Activated CD8-positive, alpha-beta T cell treated with anti-CD3 and anti-CD28 coated beads for 36 hours (primary cell): ENCODE measurements around the gene SPP2. TPM values are rescaled to one million over a fixed set of nuclear protein-coding genes. Genes with fewer than 3 reads are reported as not detected.
A peak's percentile ranks its signal among the peaks of the same experiment; 100 is the strongest.

ENCODE experiments used
- ATAC-seq: fragments of 200-7000 bp; cut with Tn5 transposase; one replicate; pipeline ENCODE4 v1.10.0; 2021; ENCODE audit warnings: mild to moderate bottlenecking, moderate library complexity
- CTCF ChIA-PET: fragments of 350-600 bp; sonication (Branson Sonifier 250); formaldehyde crosslinking; loops from one replicate; lab custom pipeline; 2021; ENCODE audit warnings: antibody characterized with exemption; lab: Charles Lee
- POLR2A ChIA-PET: fragments of 350-600 bp; sonication (Branson Sonifier 250); formaldehyde crosslinking; loops from one replicate; lab custom pipeline; 2021; ENCODE audit warnings: antibody characterized with exemption; lab: Charles Lee
- DNase-seq: peaks from one replicate; pipeline ENCODE4 v3.0.0-alpha.2; 2020
- H3K27ac Mint-ChIP-seq: one replicate; pipeline ENCODE4 v1.8.0; 2021; ENCODE audit warnings: mild to moderate bottlenecking, mixed read lengths
- H3K27me3 Mint-ChIP-seq: one replicate; pipeline ENCODE4 v1.8.0; 2021; ENCODE audit warnings: mixed read lengths
- H3K36me3 Mint-ChIP-seq: one replicate; pipeline ENCODE4 v1.8.0; 2021; ENCODE audit warnings: low read depth, mixed read lengths
- H3K4me1 Mint-ChIP-seq: one replicate; pipeline ENCODE4 v1.8.0; 2021; ENCODE audit warnings: low read depth, mixed read lengths
- H3K4me3 Mint-ChIP-seq: one replicate; pipeline ENCODE4 v1.8.0; 2021; ENCODE audit warnings: mild to moderate bottlenecking, moderate library complexity, mixed read lengths
- H3K9me3 Mint-ChIP-seq: one replicate; pipeline ENCODE4 v1.8.0; 2021; ENCODE audit warnings: mixed read lengths
- CTCF ChIP-seq: fragments of 200-600 bp; IDR thresholded peaks from one replicate; pipeline ENCODE4 v1.8.0; 2022; ENCODE audit warnings: antibody characterized with exemption, mild to moderate bottlenecking
- intact Hi-C: fragments of 100-400 bp; cut with micrococcal nuclease; formaldehyde crosslinking; loops from one replicate; pipeline ENCODE4 v1.10.0; 2022
- total RNA-seq, 2 experiments: library from RNA; stranded (reverse); gene quantifications; one replicate each; pipeline ENCODE4 v1.2.3, GENCODE V29; 2021

Gene SPP2
- total RNA-seq, 2 experiments from 2014 or later, result not detected

GRCh38 chr2:234060236-234060635, 9.7 kb downstream of the SPP2 start:
- no peak for ATAC-seq
- Mint-ChIP-seq H3K4me3 (no peak overlapping the region), H3K36me3 (no peaks in the 10 kb centered on the region), H3K9me3 (no peaks in the 10 kb centered on the region), H3K27me3 (no peaks in the 10 kb centered on the region), H3K4me1 (peaks cover 6% of the 10 kb centered on the region), H3K27ac (no peak overlapping the region)
- POLR2A ChIA-PET, result interaction anchor here (1.2 kb wide), 1 partner anchor 197 kb away, joined by 3 read pairs; no protein-coding TSS in a partner anchor
- intact Hi-C loops, result no loop called here
- no peak for DNase-seq
- CTCF ChIA-PET, result interaction anchor here (1.1 kb wide), 1 partner anchor 26 kb away, joined by 3 read pairs; no protein-coding TSS in a partner anchor
- no peak for TF ChIP-seq CTCF

GRCh38 chr2:234061624-234062257, 11.2 kb downstream of the SPP2 start:
- Mint-ChIP-seq H3K4me1 (peaks cover 6% of the 10 kb centered on the region), H3K36me3 (no peaks in the 10 kb centered on the region), H3K27me3 (no peaks in the 10 kb centered on the region), H3K27ac (no peak overlapping the region), H3K9me3 (no peaks in the 10 kb centered on the region), H3K4me3 (no peak overlapping the region)
- ChIA-PET CTCF (no interaction called here), POLR2A (no interaction called here)
- intact Hi-C loops, result no loop called here
- no peak for TF ChIP-seq CTCF
- ATAC-seq (no peak), DNase-seq (no peak)

- TF ChIP-seq CTCF, result no peak
Observed at GRCh38 chr2:234066587-234066986, 16.1 kb downstream of the SPP2 start.

GRCh38 chr2:234071664-234072063, 21.2 kb downstream of the SPP2 start:
- Mint-ChIP-seq H3K27ac (no peak overlapping the region), H3K27me3 (no peaks in the 10 kb centered on the region), H3K4me3 (no peak overlapping the region), H3K9me3 (peaks cover 7% of the 10 kb centered on the region), H3K36me3 (no peaks in the 10 kb centered on the region), H3K4me1 (peaks cover 15% of the 10 kb centered on the region)
- POLR2A ChIA-PET, result no interaction called here
- ATAC-seq (peak; percentile 82), DNase-seq (peak; percentile 58)
- intact Hi-C loops, result no loop called here
- CTCF ChIA-PET, result interaction anchor here (0.7 to 0.9 kb wide), 2 partner anchors 58 to 214 kb away, joined by 3 read pairs; no protein-coding TSS in a partner anchor
- TF ChIP-seq CTCF, result no peak

More at GRCh38 chr2:234066587-234066986, 16.1 kb downstream of the SPP2 start:
- Mint-ChIP-seq H3K4me3 (no peak overlapping the region), H3K9me3 (peaks cover 7% of the 10 kb centered on the region), H3K36me3 (no peaks in the 10 kb centered on the region), H3K4me1 (peaks cover 8% of the 10 kb centered on the region), H3K27ac (no peak overlapping the region), H3K27me3 (no peaks in the 10 kb centered on the region)
- DNase-seq (no peak), ATAC-seq (no peak)
- POLR2A ChIA-PET, result no interaction called here
- intact Hi-C loops, result no loop called here
- CTCF ChIA-PET, result no interaction called here

- peaks cover 7% of the 10 kb centered on the region for H3K9me3 Mint-ChIP-seq
- no peak for TF ChIP-seq CTCF
- ChIA-PET POLR2A (no interaction called here), CTCF (no interaction called here)
- no peak overlapping the region for H3K27ac Mint-ChIP-seq
- no peak overlapping the region for H3K4me3 Mint-ChIP-seq
- DNase-seq (no peak), ATAC-seq (no peak)
- no peaks in the 10 kb centered on the region for H3K36me3 Mint-ChIP-seq
- no peaks in the 10 kb centered on the region for H3K27me3 Mint-ChIP-seq
- peaks cover 21% of the 10 kb centered on the region for H3K4me1 Mint-ChIP-seq
- intact Hi-C loops, result no loop called here
Observed at GRCh38 chr2:234072454-234072853, 22.0 kb downstream of the SPP2 start.
